SK-N-MC (cell line): Measurements from ENCODE around the gene PTPA.
"Not testable (repeated sequence)": the region's sequence is repeated elsewhere in the genome, so short reads cannot be mapped to it uniquely, and the experiment has no call there.

Source experiments
- EZH2 ChIP-seq: fragments of 200-600 bp; sonication (generic); IDR thresholded peaks from one replicate; pipeline ENCODE4 v1.6.1; 2017; ENCODE audit warnings: antibody characterized with exemption
- FOXP2 ChIP-seq: optimal IDR thresholded peaks from 2 replicates; pipeline ENCODE3; 2011; ENCODE audit warnings: mild to moderate bottlenecking, moderate library complexity; ENCODE audit not compliant: insufficient read depth; ENCODE audit errors: extremely low read length, control extremely low read depth
- POLR2AphosphoS5 ChIP-seq: IDR thresholded peaks from 2 replicates; pipeline ENCODE4 v1.6.1; 2012; ENCODE audit warnings: mild to moderate bottlenecking, low read depth, low read length, borderline replicate concordance

- TF ChIP-seq EZH2, POLR2AphosphoS5, FOXP2: not testable (repeated sequence)
These were observed 19.1 kb downstream of the PTPA start for GRCh38 chr9:129130271-129130670.
